SU-DHL-6 (cell line): ENCODE data around the gene FARS2.

Source experiments
- H2AFZ ChIP-seq: fragments of 200-600 bp; sonication (generic); 2 replicates; pipeline ENCODE4 v1.6.1; 2014; ENCODE audit warnings: low read depth, mild to moderate bottlenecking, moderate library complexity, mixed read lengths, antibody characterized with exemption, low read length; ENCODE audit not compliant: severe bottlenecking
- H3F3A ChIP-seq: fragments of 200-600 bp; shearing (Covaris generic); 2 replicates; pipeline ENCODE4 v1.6.0; 2016; ENCODE audit warnings: antibody characterized with exemption, mild to moderate bottlenecking; ENCODE audit not compliant: insufficient read depth
- H3K27ac ChIP-seq: fragments of 200-600 bp; sonication (generic); 2 replicates; pipeline ENCODE4 v1.5.1; 2016; ENCODE audit warnings: low read depth, mild to moderate bottlenecking, low read length, moderate library complexity, mixed read lengths
- H3K27me3 ChIP-seq: fragments of 200-600 bp; sonication (generic), shearing (Covaris generic); 2 replicates; pipeline ENCODE4 v1.6.0; 2014; ENCODE audit warnings: mild to moderate bottlenecking, low read length
- H3K36me3 ChIP-seq: fragments of 200-600 bp; sonication (generic); 2 replicates; pipeline ENCODE4 v1.6.1; 2014; ENCODE audit warnings: mild to moderate bottlenecking, low read length, mixed read lengths
- H3K4me2 ChIP-seq: fragments of 300-600, 200-600 bp; shearing (Covaris generic), sonication (generic); 2 replicates; pipeline ENCODE4 v1.6.0; 2014; ENCODE audit warnings: low read length, low read depth, mild to moderate bottlenecking; ENCODE audit not compliant: poor library complexity, severe bottlenecking
- H3K4me3 ChIP-seq: fragments of 200-600 bp; sonication (generic); 2 replicates; pipeline ENCODE4 v1.5.1; 2014; ENCODE audit warnings: antibody characterized with exemption, low read length, mild to moderate bottlenecking, mixed read lengths; ENCODE audit not compliant: insufficient read depth, poor library complexity, severe bottlenecking
- H3K79me2 ChIP-seq: fragments of 200-600 bp; sonication (generic); 2 replicates; pipeline ENCODE4 v1.6.1; 2014; ENCODE audit warnings: mild to moderate bottlenecking, low read length, moderate library complexity; ENCODE audit not compliant: insufficient read depth
- H3K9ac ChIP-seq: fragments of 200-600 bp; sonication (generic); 2 replicates; pipeline ENCODE4 v1.7.0; 2014; ENCODE audit warnings: mild to moderate bottlenecking, low read length
- H3K9me2 ChIP-seq: fragments of 200-600 bp; sonication (generic); replicated peaks from 2 replicates; pipeline ENCODE4 v1.6.1; 2014; ENCODE audit warnings: low read length; ENCODE audit not compliant: insufficient read depth
- H3K9me3 ChIP-seq: fragments of 200-600 bp; sonication (generic); 2 replicates; pipeline ENCODE4 v1.6.1; 2014; ENCODE audit warnings: low read length, mixed read lengths; ENCODE audit not compliant: insufficient read depth
- H4K20me1 ChIP-seq: fragments of 200-600 bp; sonication (generic); 2 replicates; pipeline ENCODE4 v1.6.1; 2014; ENCODE audit warnings: low read depth, mild to moderate bottlenecking, antibody characterized with exemption, low read length, moderate library complexity, mixed read lengths
- EZH2phosphoT487 ChIP-seq: fragments of 200-600 bp; sonication (generic), shearing (Covaris generic); conservative IDR thresholded peaks from 2 replicates; pipeline ENCODE4 v1.6.1; 2018; ENCODE audit warnings: mild to moderate bottlenecking, antibody characterized with exemption, low read length, moderate library complexity, mixed read lengths
- TF ChIP-seq, protein P1 (sequence below): fragments of 200-600 bp; sonication (generic); IDR thresholded peaks from one replicate; pipeline ENCODE4 v1.5.1; 2017; ENCODE audit warnings: antibody characterized with exemption, mild to moderate bottlenecking, low read length, moderate library complexity; ENCODE audit not compliant: insufficient read depth, poor library complexity, severe bottlenecking

Gene FARS2

DNA sequence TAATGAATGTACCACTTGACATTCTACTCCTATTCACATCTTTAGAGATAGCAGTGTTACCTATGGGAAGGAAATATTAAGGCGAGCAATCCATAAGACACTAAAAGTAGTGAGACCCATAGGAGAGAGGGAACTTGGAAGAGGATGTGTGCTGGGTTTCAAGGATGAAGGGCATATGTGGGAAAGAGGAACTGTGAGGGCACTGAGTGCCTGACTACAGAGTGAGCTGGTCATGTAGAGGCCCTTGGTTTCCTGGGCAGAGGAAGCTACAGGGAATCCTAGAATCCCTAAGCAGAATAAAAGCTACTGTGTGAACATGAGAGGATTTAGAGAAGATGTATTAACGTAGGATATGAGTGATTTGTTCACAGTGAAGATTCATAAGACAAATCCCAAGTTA lies 262.8 kb downstream of the FARS2 start:
- Histone ChIP-seq H2AFZ (no peak overlapping the region), H3K36me3 (no peaks in the 10 kb centered on the region), H4K20me1 (no peaks in the 10 kb centered on the region), H3K4me3 (no peak overlapping the region), H3K9me2 (no peaks in the 10 kb centered on the region), H3K27me3 (no peaks in the 10 kb centered on the region), H3K9ac (no peak overlapping the region), H3F3A (no peaks in the 10 kb centered on the region), H3K4me2 (no peak overlapping the region), H3K9me3 (no peaks in the 10 kb centered on the region), H3K79me2 (no peaks in the 10 kb centered on the region), H3K27ac (no peak overlapping the region)
- TF ChIP-seq, protein P1, sequence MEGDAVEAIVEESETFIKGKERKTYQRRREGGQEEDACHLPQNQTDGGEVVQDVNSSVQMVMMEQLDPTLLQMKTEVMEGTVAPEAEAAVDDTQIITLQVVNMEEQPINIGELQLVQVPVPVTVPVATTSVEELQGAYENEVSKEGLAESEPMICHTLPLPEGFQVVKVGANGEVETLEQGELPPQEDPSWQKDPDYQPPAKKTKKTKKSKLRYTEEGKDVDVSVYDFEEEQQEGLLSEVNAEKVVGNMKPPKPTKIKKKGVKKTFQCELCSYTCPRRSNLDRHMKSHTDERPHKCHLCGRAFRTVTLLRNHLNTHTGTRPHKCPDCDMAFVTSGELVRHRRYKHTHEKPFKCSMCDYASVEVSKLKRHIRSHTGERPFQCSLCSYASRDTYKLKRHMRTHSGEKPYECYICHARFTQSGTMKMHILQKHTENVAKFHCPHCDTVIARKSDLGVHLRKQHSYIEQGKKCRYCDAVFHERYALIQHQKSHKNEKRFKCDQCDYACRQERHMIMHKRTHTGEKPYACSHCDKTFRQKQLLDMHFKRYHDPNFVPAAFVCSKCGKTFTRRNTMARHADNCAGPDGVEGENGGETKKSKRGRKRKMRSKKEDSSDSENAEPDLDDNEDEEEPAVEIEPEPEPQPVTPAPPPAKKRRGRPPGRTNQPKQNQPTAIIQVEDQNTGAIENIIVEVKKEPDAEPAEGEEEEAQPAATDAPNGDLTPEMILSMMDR, result no peak
- no peak for TF ChIP-seq EZH2phosphoT487

DNA sequence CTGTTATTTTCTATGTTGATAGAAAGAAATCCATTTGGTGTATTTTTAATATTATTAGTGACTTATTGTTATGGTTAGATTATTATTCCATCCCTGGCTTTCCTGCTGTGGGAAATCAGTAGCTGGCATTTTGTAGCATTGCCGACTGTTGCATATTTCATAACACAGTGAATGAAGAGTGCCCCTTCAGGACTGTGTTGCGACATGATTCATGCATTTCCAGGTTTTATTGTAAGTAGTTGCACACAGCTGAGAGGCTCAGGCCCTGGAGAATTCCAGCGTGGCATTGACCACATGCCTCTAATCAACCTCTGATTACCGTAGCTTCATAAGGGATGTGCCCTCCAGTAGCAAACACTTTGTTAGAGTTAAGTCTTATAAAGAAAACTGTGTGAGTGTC lies 263.9 kb downstream of the FARS2 start:
- no peak overlapping the region for H3K9ac ChIP-seq
- no peaks in the 10 kb centered on the region for H4K20me1 ChIP-seq
- no peaks in the 10 kb centered on the region for H3K9me2 ChIP-seq
- no peak for TF ChIP-seq EZH2phosphoT487
- TF ChIP-seq, protein P1, result no peak
- no peak overlapping the region for H3K27ac ChIP-seq
- no peaks in the 10 kb centered on the region for H3K27me3 ChIP-seq
- H3K9me3 ChIP-seq, result no peaks in the 10 kb centered on the region
- H3K4me3 ChIP-seq, result no peak overlapping the region
- no peak overlapping the region for H2AFZ ChIP-seq
- no peaks in the 10 kb centered on the region for H3K79me2 ChIP-seq
- H3K4me2 ChIP-seq, result no peak overlapping the region
- H3F3A ChIP-seq, result no peaks in the 10 kb centered on the region
- no peaks in the 10 kb centered on the region for H3K36me3 ChIP-seq

DNA sequence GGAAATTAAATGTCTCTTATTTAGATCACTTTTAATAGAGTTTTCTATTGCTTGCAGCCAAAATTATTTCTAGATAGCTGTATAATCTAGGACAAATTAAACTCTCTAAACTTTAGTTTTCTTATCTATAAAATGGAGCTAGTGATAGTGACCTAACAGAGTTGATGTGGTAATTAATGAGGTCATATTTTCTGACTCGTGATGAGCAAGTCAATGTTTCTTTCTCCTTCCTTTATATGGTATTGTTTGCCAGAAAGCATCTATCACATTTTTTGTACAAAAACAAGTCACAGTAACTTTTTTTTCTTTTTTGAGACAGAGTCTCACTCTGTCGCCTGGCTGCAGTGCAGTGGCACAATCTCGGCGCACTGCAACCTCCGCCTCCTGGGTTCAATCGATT lies 267.7 kb downstream of the FARS2 start:
- Histone ChIP-seq H3K27me3 (no peaks in the 10 kb centered on the region), H4K20me1 (no peaks in the 10 kb centered on the region), H3K79me2 (no peaks in the 10 kb centered on the region), H3K27ac (no peak overlapping the region), H3K4me2 (no peak overlapping the region), H2AFZ (no peak overlapping the region), H3K9me3 (no peaks in the 10 kb centered on the region), H3K9ac (no peak overlapping the region), H3K4me3 (no peak overlapping the region), H3F3A (no peaks in the 10 kb centered on the region), H3K36me3 (no peaks in the 10 kb centered on the region), H3K9me2 (no peaks in the 10 kb centered on the region)
- no peak for TF ChIP-seq EZH2phosphoT487
- TF ChIP-seq, protein P1, result no peak
